HEK293 (cell line): ENCODE results near the gene ALDOA.

ENCODE experiments used
- SCRT2 ChIP-seq: fragments of 450-650 bp; formaldehyde crosslinking; IDR thresholded peaks from 2 replicates; pipeline ENCODE4 v1.5.1; 2016; ENCODE audit warnings: missing biosample characterization, missing genetic modification characterization
- ZNF23 ChIP-seq: fragments of 450-650 bp; formaldehyde crosslinking; IDR thresholded peaks from 2 replicates; pipeline ENCODE4 v1.5.1; 2016; ENCODE audit warnings: missing biosample characterization, missing genetic modification characterization, borderline replicate concordance
- ZNF423 ChIP-seq: fragments of 450-650 bp; formaldehyde crosslinking; IDR thresholded peaks from 2 replicates; pipeline ENCODE4 v1.5.1; 2016; ENCODE audit warnings: missing biosample characterization, missing genetic modification characterization
- TF ChIP-seq, protein P1 (sequence below): fragments of 450-650 bp; formaldehyde crosslinking; IDR thresholded peaks from 2 replicates; pipeline ENCODE4 v1.5.1; 2016; ENCODE audit warnings: missing biosample characterization, missing genetic modification characterization, borderline replicate concordance
- TF ChIP-seq, protein P2 (sequence below): fragments of 450-650 bp; formaldehyde crosslinking; IDR thresholded peaks from 2 replicates; pipeline ENCODE4 v1.5.1; 2016; ENCODE audit warnings: missing biosample characterization, missing genetic modification characterization
- TF ChIP-seq, protein P3 (sequence below): fragments of 450-650 bp; formaldehyde crosslinking; IDR thresholded peaks from 2 replicates; pipeline ENCODE4 v1.5.1; 2016; ENCODE audit warnings: missing biosample characterization, missing genetic modification characterization
- TF ChIP-seq, protein P4 (sequence below): fragments of 450-650 bp; formaldehyde crosslinking; IDR thresholded peaks from 2 replicates; pipeline ENCODE4 v1.5.1; 2016; ENCODE audit warnings: missing biosample characterization, missing genetic modification characterization

DNA sequence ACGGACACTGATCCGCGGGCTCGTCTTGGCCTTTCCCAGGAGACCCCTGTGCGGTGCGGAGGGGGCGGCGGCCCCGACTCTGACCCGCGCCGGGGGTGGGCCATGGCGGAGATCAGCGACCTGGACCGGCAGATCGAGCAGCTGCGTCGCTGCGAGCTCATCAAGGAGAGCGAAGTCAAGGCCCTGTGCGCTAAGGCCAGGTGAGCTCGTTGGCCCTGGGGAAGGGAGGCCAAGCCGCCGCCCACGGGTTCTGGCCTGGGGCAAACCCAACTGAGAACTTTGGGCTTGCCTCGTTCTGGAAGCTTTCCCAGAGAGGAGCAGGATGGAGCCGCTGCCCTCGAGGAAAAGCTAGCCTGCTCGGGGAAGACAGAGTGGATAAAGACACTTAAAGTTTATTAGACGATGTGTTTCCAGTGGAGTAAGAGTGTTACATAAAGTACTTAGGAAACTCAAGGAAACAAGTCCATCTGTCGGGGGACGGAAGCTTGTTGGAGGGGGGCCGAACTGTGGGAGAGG, 10.8 kb downstream of the ALDOA start:
- TF ChIP-seq, protein P1, sequence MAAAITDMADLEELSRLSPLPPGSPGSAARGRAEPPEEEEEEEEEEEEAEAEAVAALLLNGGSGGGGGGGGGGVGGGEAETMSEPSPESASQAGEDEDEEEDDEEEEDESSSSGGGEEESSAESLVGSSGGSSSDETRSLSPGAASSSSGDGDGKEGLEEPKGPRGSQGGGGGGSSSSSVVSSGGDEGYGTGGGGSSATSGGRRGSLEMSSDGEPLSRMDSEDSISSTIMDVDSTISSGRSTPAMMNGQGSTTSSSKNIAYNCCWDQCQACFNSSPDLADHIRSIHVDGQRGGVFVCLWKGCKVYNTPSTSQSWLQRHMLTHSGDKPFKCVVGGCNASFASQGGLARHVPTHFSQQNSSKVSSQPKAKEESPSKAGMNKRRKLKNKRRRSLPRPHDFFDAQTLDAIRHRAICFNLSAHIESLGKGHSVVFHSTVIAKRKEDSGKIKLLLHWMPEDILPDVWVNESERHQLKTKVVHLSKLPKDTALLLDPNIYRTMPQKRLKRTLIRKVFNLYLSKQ (tag by site-specific recombination): no peak
- TF ChIP-seq, protein P2, sequence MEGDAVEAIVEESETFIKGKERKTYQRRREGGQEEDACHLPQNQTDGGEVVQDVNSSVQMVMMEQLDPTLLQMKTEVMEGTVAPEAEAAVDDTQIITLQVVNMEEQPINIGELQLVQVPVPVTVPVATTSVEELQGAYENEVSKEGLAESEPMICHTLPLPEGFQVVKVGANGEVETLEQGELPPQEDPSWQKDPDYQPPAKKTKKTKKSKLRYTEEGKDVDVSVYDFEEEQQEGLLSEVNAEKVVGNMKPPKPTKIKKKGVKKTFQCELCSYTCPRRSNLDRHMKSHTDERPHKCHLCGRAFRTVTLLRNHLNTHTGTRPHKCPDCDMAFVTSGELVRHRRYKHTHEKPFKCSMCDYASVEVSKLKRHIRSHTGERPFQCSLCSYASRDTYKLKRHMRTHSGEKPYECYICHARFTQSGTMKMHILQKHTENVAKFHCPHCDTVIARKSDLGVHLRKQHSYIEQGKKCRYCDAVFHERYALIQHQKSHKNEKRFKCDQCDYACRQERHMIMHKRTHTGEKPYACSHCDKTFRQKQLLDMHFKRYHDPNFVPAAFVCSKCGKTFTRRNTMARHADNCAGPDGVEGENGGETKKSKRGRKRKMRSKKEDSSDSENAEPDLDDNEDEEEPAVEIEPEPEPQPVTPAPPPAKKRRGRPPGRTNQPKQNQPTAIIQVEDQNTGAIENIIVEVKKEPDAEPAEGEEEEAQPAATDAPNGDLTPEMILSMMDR (tag by site-specific recombination): no peak
- TF ChIP-seq SCRT2 (no peak), ZNF423 (tag by site-specific recombination) (no peak), ZNF23 (tag by site-specific recombination) (no peak)
- TF ChIP-seq, protein P3, sequence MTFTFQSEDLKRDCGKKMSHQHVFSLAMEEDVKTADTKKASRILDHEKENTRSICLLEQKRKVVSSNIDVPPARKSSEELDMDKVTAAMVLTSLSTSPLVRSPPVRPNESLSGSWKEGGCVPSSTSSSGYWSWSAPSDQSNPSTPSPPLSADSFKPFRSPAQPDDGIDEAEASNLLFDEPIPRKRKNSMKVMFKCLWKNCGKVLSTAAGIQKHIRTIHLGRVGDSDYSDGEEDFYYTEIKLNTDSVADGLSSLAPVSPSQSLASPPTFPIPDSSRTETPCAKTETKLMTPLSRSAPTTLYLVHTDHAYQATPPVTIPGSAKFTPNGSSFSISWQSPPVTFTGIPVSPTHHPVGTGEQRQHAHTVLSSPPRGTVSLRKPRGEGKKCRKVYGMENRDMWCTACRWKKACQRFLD (tag by site-specific recombination): no peak
- TF ChIP-seq, protein P4, sequence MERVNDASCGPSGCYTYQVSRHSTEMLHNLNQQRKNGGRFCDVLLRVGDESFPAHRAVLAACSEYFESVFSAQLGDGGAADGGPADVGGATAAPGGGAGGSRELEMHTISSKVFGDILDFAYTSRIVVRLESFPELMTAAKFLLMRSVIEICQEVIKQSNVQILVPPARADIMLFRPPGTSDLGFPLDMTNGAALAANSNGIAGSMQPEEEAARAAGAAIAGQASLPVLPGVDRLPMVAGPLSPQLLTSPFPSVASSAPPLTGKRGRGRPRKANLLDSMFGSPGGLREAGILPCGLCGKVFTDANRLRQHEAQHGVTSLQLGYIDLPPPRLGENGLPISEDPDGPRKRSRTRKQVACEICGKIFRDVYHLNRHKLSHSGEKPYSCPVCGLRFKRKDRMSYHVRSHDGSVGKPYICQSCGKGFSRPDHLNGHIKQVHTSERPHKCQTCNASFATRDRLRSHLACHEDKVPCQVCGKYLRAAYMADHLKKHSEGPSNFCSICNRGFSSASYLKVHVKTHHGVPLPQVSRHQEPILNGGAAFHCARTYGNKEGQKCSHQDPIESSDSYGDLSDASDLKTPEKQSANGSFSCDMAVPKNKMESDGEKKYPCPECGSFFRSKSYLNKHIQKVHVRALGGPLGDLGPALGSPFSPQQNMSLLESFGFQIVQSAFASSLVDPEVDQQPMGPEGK: no peak
